WTC11 (cell line): ENCODE results near the gene TBC1D17. TPM values are rescaled to one million over a fixed set of nuclear protein-coding genes. Genes with fewer than 3 reads are reported as not detected.

Source experiments
- ATAC-seq: fragments of 200-7000 bp; cut with Tn5 transposase; 2 replicates; pipeline ENCODE4 v1.10.0; 2021; ENCODE audit warnings: mild to moderate bottlenecking, moderate library complexity
- CTCF ChIA-PET: fragments of 300-600 bp; sonication (Branson Sonifier 250); formaldehyde crosslinking; loops from one replicate; lab custom pipeline; 2021; ENCODE audit warnings: antibody characterized with exemption; lab: Charles Lee
- POLR2A ChIA-PET: fragments of 350-600 bp; sonication (Branson Sonifier 250); formaldehyde crosslinking; loops from one replicate; lab custom pipeline; 2021; ENCODE audit warnings: antibody characterized with exemption; lab: Charles Lee
- DNase-seq: peaks from one replicate; pipeline ENCODE4 v3.0.0; 2021; ENCODE audit warnings: low spot score
- H3K27ac Mint-ChIP-seq: 2 replicates; pipeline ENCODE4 v1.8.0; 2021; ENCODE audit warnings: mixed read lengths
- H3K27me3 Mint-ChIP-seq: 2 replicates; pipeline ENCODE4 v1.8.0; 2021; ENCODE audit warnings: low read depth, mild to moderate bottlenecking, moderate library complexity, mixed read lengths
- H3K36me3 Mint-ChIP-seq: 2 replicates; pipeline ENCODE4 v1.8.0; 2021; ENCODE audit warnings: mixed read lengths
- H3K4me1 Mint-ChIP-seq: 2 replicates; pipeline ENCODE4 v1.8.0; 2022; ENCODE audit warnings: mixed read lengths
- H3K4me3 Mint-ChIP-seq: 2 replicates; pipeline ENCODE4 v1.8.0; 2021; ENCODE audit warnings: mild to moderate bottlenecking, moderate library complexity, mixed read lengths
- H3K9me3 Mint-ChIP-seq: 2 replicates; pipeline ENCODE4 v1.8.0; 2021; ENCODE audit warnings: mixed read lengths
- ATF1 ChIP-seq: sonication (generic); formaldehyde crosslinking; IDR thresholded peaks from 2 replicates; pipeline ENCODE4 v1.8.1; 2023; ENCODE audit warnings: mild to moderate bottlenecking, moderate library complexity, missing genetic modification reagents
- KAT7 ChIP-seq: sonication (generic); formaldehyde crosslinking; IDR thresholded peaks from 2 replicates; pipeline ENCODE4 v1.8.1; 2023; ENCODE audit warnings: missing genetic modification reagents, mild to moderate bottlenecking, borderline replicate concordance
- PRRX2 ChIP-seq: fragments of 250-450 bp; sonication (Bioruptor Pico); IDR thresholded peaks from 2 replicates; pipeline ENCODE4 v1.8.0; 2021; ENCODE audit warnings: mild to moderate bottlenecking
- SOX15 ChIP-seq: fragments of 250-450 bp; sonication (Bioruptor Pico); IDR thresholded peaks from 2 replicates; pipeline ENCODE4 v1.9.0; 2021; ENCODE audit warnings: mild to moderate bottlenecking
- TP53 ChIP-seq: sonication (generic); formaldehyde crosslinking; IDR thresholded peaks from 2 replicates; pipeline ENCODE4 v1.8.1; 2023; ENCODE audit warnings: mild to moderate bottlenecking, missing genetic modification reagents
- ZBTB21 ChIP-seq: sonication (generic); formaldehyde crosslinking; IDR thresholded peaks from 2 replicates; pipeline ENCODE4 v1.8.1; 2023; ENCODE audit warnings: mild to moderate bottlenecking, missing genetic modification reagents, borderline replicate concordance
- ZNF416 ChIP-seq: fragments of 250-450 bp; sonication (Bioruptor Pico); IDR thresholded peaks from 2 replicates; pipeline ENCODE4 v1.9.0; 2021; ENCODE audit warnings: mild to moderate bottlenecking, inconsistent platforms
- ZNF671 ChIP-seq: fragments of 250-450 bp; sonication (Bioruptor Pico); IDR thresholded peaks from 2 replicates; pipeline ENCODE4 v1.8.0; 2021; ENCODE audit warnings: mild to moderate bottlenecking
- total RNA-seq: library from RNA; stranded (reverse); gene quantifications from 3 replicates; pipeline ENCODE4 v1.2.3, GENCODE V29; 2021
- TF ChIP-seq, protein P1 (sequence below): fragments of 250-450 bp; sonication (Bioruptor Pico); IDR thresholded peaks from 2 replicates; pipeline ENCODE4 v1.9.0; 2021; ENCODE audit warnings: mild to moderate bottlenecking
- TF ChIP-seq, protein P2 (sequence below): sonication (generic); formaldehyde crosslinking; IDR thresholded peaks from 2 replicates; pipeline ENCODE4 v1.8.0; 2022; ENCODE audit warnings: mild to moderate bottlenecking, missing genetic modification reagents
- TF ChIP-seq, protein P3 (sequence below): fragments of 250-450 bp; sonication (Bioruptor Pico); IDR thresholded peaks from 2 replicates; pipeline ENCODE4 v1.9.0; 2021; ENCODE audit warnings: moderate library complexity, mild to moderate bottlenecking, inconsistent platforms, borderline replicate concordance
- TF ChIP-seq, protein P4 (sequence below): sonication (generic); formaldehyde crosslinking; IDR thresholded peaks from 2 replicates; pipeline ENCODE4 v1.8.1; 2022; ENCODE audit warnings: mild to moderate bottlenecking, moderate library complexity, missing genetic modification reagents
- TF ChIP-seq, protein P5 (sequence below): sonication (generic); formaldehyde crosslinking; IDR thresholded peaks from 2 replicates; pipeline ENCODE4 v1.8.1; 2023; ENCODE audit warnings: mild to moderate bottlenecking, missing genetic modification reagents, borderline replicate concordance
- TF ChIP-seq, protein P6 (sequence below): sonication (generic); formaldehyde crosslinking; IDR thresholded peaks from 2 replicates; pipeline ENCODE4 v1.8.1; 2022; ENCODE audit warnings: low read depth, missing genetic modification reagents, borderline replicate concordance

The TBC1D17 gene
- total RNA-seq, 1 experiment from 2014 or later: 52.8 TPM

DNA sequence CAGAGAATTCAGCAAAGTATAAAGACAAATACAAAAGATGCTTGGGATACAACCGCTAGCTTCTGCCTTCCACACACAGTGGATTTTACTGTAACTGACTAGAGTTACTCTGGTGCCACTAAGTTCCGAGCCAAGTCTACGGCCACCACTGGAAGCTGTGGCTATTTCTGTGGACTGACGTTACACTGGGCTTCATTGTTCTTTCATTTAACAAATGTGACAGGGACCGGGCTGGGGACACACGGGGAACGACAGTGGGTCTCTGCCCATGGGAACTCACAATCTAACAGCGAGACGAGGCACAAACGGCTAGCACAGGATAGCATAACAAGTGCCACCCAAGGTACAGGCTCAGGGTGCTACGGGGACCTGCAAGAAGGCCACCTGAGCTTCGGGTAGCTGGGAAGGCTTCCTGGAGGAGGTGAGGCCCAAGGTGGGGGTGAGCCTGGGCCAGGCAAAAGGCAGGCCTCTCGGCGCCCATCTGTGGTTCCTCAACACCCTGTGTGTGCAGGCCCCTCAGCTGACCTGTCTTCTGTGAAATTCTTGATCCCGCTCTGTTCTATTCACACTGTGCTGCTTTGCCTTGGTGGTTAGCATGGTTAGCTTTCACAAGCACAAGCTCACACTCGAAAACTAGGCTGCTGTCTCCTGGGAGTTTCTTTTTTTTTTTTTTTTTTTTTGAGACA is 29.5 kb downstream of the TBC1D17 start:
- POLR2A ChIA-PET: interaction anchor here (0.6 to 0.8 kb wide), 2 partner anchors 14 to 48 kb away, joined by 4 read pairs; no protein-coding TSS in a partner anchor
- Mint-ChIP-seq H3K4me1 (peaks cover 20% of the 10 kb centered on the region), H3K9me3 (no peaks in the 10 kb centered on the region), H3K27ac (peak overlapping the region; percentile 75), H3K4me3 (no peak overlapping the region; the same call in 1 of the 2 replicates), H3K27me3 (no peaks in the 10 kb centered on the region)
- ATAC-seq (no peak), DNase-seq (no peak)
- CTCF ChIA-PET: interaction anchor here (0.8 to 0.9 kb wide), 2 partner anchors 16 to 44 kb away, joined by 3 to 5 read pairs; no protein-coding TSS in a partner anchor
- TF ChIP-seq ZNF671 (CRISPR knock-in tag) (no peak), SOX15 (CRISPR knock-in tag) (no peak), TP53 (no peak), ATF1 (CRISPR knock-in tag) (no peak), ZNF416 (CRISPR knock-in tag) (no peak), ZBTB21 (CRISPR knock-in tag) (no peak)
- TF ChIP-seq, protein P1, sequence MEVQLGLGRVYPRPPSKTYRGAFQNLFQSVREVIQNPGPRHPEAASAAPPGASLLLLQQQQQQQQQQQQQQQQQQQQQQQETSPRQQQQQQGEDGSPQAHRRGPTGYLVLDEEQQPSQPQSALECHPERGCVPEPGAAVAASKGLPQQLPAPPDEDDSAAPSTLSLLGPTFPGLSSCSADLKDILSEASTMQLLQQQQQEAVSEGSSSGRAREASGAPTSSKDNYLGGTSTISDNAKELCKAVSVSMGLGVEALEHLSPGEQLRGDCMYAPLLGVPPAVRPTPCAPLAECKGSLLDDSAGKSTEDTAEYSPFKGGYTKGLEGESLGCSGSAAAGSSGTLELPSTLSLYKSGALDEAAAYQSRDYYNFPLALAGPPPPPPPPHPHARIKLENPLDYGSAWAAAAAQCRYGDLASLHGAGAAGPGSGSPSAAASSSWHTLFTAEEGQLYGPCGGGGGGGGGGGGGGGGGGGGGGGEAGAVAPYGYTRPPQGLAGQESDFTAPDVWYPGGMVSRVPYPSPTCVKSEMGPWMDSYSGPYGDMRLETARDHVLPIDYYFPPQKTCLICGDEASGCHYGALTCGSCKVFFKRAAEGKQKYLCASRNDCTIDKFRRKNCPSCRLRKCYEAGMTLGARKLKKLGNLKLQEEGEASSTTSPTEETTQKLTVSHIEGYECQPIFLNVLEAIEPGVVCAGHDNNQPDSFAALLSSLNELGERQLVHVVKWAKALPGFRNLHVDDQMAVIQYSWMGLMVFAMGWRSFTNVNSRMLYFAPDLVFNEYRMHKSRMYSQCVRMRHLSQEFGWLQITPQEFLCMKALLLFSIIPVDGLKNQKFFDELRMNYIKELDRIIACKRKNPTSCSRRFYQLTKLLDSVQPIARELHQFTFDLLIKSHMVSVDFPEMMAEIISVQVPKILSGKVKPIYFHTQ (CRISPR knock-in tag): no peak
- TF ChIP-seq, protein P2, sequence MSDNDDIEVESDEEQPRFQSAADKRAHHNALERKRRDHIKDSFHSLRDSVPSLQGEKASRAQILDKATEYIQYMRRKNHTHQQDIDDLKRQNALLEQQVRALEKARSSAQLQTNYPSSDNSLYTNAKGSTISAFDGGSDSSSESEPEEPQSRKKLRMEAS (CRISPR knock-in tag): no peak
- TF ChIP-seq, protein P3, sequence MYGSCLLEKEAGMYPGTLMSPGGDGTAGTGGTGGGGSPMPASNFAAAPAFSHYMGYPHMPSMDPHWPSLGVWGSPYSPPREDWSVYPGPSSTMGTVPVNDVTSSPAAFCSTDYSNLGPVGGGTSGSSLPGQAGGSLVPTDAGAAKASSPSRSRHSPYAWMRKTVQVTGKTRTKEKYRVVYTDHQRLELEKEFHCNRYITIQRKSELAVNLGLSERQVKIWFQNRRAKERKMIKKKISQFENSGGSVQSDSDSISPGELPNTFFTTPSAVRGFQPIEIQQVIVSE: no peak
- TF ChIP-seq, protein P4, sequence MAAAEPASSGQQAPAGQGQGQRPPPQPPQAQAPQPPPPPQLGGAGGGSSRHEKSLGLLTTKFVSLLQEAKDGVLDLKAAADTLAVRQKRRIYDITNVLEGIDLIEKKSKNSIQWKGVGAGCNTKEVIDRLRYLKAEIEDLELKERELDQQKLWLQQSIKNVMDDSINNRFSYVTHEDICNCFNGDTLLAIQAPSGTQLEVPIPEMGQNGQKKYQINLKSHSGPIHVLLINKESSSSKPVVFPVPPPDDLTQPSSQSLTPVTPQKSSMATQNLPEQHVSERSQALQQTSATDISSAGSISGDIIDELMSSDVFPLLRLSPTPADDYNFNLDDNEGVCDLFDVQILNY: no peak
- TF ChIP-seq, protein P5, sequence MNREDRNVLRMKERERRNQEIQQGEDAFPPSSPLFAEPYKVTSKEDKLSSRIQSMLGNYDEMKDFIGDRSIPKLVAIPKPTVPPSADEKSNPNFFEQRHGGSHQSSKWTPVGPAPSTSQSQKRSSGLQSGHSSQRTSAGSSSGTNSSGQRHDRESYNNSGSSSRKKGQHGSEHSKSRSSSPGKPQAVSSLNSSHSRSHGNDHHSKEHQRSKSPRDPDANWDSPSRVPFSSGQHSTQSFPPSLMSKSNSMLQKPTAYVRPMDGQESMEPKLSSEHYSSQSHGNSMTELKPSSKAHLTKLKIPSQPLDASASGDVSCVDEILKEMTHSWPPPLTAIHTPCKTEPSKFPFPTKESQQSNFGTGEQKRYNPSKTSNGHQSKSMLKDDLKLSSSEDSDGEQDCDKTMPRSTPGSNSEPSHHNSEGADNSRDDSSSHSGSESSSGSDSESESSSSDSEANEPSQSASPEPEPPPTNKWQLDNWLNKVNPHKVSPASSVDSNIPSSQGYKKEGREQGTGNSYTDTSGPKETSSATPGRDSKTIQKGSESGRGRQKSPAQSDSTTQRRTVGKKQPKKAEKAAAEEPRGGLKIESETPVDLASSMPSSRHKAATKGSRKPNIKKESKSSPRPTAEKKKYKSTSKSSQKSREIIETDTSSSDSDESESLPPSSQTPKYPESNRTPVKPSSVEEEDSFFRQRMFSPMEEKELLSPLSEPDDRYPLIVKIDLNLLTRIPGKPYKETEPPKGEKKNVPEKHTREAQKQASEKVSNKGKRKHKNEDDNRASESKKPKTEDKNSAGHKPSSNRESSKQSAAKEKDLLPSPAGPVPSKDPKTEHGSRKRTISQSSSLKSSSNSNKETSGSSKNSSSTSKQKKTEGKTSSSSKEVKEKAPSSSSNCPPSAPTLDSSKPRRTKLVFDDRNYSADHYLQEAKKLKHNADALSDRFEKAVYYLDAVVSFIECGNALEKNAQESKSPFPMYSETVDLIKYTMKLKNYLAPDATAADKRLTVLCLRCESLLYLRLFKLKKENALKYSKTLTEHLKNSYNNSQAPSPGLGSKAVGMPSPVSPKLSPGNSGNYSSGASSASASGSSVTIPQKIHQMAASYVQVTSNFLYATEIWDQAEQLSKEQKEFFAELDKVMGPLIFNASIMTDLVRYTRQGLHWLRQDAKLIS: no peak
- TF ChIP-seq, all 79 proteins: peak for 0
- H3K36me3 Mint-ChIP-seq: peaks cover 45% of the 10 kb centered on the region

DNA sequence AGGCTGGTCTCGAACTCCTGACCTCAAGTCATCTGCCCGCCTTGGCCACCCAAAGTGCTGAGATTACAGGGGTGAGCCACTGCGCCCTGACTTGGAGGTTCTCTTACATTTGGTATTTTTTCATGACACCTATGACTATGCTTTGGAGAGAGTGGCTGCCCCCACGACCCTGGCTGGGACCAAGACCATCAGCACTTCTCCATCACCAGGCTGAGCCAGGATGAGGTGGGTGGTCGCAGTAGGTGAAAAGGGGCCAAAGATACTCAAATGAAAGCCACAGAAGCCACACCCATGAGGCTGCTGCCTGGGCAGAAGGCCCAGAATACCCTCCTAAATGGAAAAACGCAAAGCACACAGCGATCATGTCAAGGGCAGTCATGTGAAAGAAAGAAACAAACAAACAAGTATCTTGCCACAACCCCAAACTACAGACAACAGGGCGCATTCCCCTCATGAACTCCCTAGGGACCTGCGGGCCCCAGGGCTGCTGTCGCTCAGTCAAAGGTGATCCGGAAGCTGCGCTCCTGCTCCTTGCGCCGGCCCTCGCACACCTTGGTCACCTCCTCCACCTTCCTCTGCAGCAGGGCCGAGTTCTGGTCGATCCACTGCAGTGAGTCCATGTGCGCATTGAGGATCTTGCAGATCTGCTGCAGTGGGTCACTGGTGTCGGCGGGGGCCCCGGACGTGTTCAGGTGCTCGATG is 30.4 kb downstream of the TBC1D17 start:
- H3K4me1 Mint-ChIP-seq: peaks cover 20% of the 10 kb centered on the region
- peak overlapping the region; percentile 23; the same call in 1 of the 2 replicates for H3K27ac Mint-ChIP-seq
- POLR2A ChIA-PET: interaction anchor here (0.8 to 1.1 kb wide), 3 partner anchors 9 to 47 kb away, joined by 3 to 4 read pairs (median 3); partner anchors contain the start of genes ATF5 and NUP62
- DNase-seq (no peak), ATAC-seq (no peak)
- TF ChIP-seq KAT7 (no peak), PRRX2 (CRISPR knock-in tag) (no peak)
- TF ChIP-seq, protein P6, sequence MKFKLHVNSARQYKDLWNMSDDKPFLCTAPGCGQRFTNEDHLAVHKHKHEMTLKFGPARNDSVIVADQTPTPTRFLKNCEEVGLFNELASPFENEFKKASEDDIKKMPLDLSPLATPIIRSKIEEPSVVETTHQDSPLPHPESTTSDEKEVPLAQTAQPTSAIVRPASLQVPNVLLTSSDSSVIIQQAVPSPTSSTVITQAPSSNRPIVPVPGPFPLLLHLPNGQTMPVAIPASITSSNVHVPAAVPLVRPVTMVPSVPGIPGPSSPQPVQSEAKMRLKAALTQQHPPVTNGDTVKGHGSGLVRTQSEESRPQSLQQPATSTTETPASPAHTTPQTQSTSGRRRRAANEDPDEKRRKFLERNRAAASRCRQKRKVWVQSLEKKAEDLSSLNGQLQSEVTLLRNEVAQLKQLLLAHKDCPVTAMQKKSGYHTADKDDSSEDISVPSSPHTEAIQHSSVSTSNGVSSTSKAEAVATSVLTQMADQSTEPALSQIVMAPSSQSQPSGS (CRISPR knock-in tag): no peak
- CTCF ChIA-PET: interaction anchor here (0.9 kb wide), 1 partner anchor 45 kb away, joined by 3 read pairs; no protein-coding TSS in a partner anchor
- no peaks in the 10 kb centered on the region for H3K27me3 Mint-ChIP-seq
- H3K4me3 Mint-ChIP-seq: no peak overlapping the region
- no peaks in the 10 kb centered on the region for H3K9me3 Mint-ChIP-seq
- H3K36me3 Mint-ChIP-seq: peaks cover 51% of the 10 kb centered on the region
